Kidney (tissue), 14 donors: ENCODE data around the gene RUVBL1. TPM values are rescaled to one million over a fixed set of nuclear protein-coding genes. Genes with fewer than 3 reads are reported as not detected.
A peak's percentile ranks its signal among the peaks of the same experiment; 100 is the strongest.

ENCODE experiments used
- DNase-seq, 5 donors: peaks; one replicate each; pipeline ENCODE4 v3.0.0-alpha.2; 2013 to 2020
- FAIRE-seq: peaks from 2 replicates; lab custom pipeline; 2012; peaks lifted over from hg19 to GRCh38; lab: Jason Lieb, UNC
- H3K27ac ChIP-seq, 2 donors: one replicate each; pipeline ENCODE4 v1.7.0; 2013; ENCODE audit warnings: low read depth in 2 of 2, low read length in 2 of 2, inconsistent platforms in 1 of 2
- H3K27me3 ChIP-seq: one replicate; pipeline ENCODE4 v1.7.1; 2013; ENCODE audit warnings: low read length, inconsistent platforms; ENCODE audit not compliant: control insufficient read depth, insufficient read depth
- H3K36me3 ChIP-seq, 3 donors: one replicate each; pipeline versions ENCODE4 v1.7.0 to v1.7.1; 2013; ENCODE audit warnings: low read length in 3 of 3, control low read depth in 1 of 3, inconsistent platforms in 1 of 3; ENCODE audit not compliant: insufficient read depth in 3 of 3, control insufficient read depth in 2 of 3
- H3K4me1 ChIP-seq, 3 donors: one replicate each; pipeline versions ENCODE4 v1.7.0 to v1.7.1; 2013; ENCODE audit warnings: low read length in 3 of 3, inconsistent platforms in 1 of 3, low read depth in 1 of 3; ENCODE audit not compliant: control insufficient read depth in 2 of 3, insufficient read depth in 2 of 3
- H3K4me3 ChIP-seq, 3 donors: one replicate each; pipeline versions ENCODE4 v1.7.0 to v1.8.1; 2013; ENCODE audit warnings: low read length in 3 of 3, control low read depth in 1 of 3, inconsistent platforms in 1 of 3
- H3K9ac ChIP-seq, 3 donors: one replicate each; pipeline versions ENCODE4 v1.7.0 to v1.7.1; 2013; ENCODE audit warnings: low read length in 3 of 3, control low read depth in 1 of 3, inconsistent platforms in 1 of 3
- H3K9me3 ChIP-seq, 3 donors: one replicate each; pipeline versions ENCODE4 v1.7.0 to v1.7.1; 2013; ENCODE audit warnings: low read length in 3 of 3, control low read depth in 1 of 3, inconsistent platforms in 1 of 3; ENCODE audit not compliant: control insufficient read depth in 2 of 3, insufficient read depth in 1 of 3
- intact Hi-C: fragments of 100-400 bp; cut with DNase I; formaldehyde crosslinking; loops from one replicate; pipeline ENCODE4 v1.11.1; 2022
- polyA plus RNA-seq: library from polyadenylated mRNA; stranded (reverse); fragments of 350-450 nt; fragmentation: Illumina TruSeq; extraction: RNeasy Lipid Tissue Mini Kit (QIAGEN cat#74804); gene quantifications from one replicate; pipeline ENCODE4 v1.2.3, GENCODE V29; 2014; ENCODE audit warnings: low read depth, low replicate concordance; ENCODE audit not compliant: insufficient read depth
- total RNA-seq: library from RNA; stranded (reverse); fragmentation: NEBNext Ultra II Directional; extraction: Animal tissue kit (Norgen Biotek cat#: 25700); gene quantifications from one replicate; pipeline ENCODE4 v1.2.1, GENCODE V29; 2021
- TF ChIP-seq, protein P1 (sequence below): IDR thresholded peaks from 3 replicates; pipeline ENCODE4 v1.5.1; 2012; ENCODE audit warnings: mild to moderate bottlenecking, moderate library complexity, borderline replicate concordance; ENCODE audit not compliant: insufficient read depth; ENCODE audit errors: extremely low read depth
- donor health status: control.
- donor health status: control.
- donor health status: control.
- donor health status: control.
- donor health status: control.
- donor health status: DM: yes; HTN: yes; CAD: no.
- donor health status: Normal renal cell carcinoma (clear cell type).

RUVBL1 gene
- total and polyA plus RNA-seq, 2 donors from 2014 or later = 32.7 to 41.9 TPM

DNA sequence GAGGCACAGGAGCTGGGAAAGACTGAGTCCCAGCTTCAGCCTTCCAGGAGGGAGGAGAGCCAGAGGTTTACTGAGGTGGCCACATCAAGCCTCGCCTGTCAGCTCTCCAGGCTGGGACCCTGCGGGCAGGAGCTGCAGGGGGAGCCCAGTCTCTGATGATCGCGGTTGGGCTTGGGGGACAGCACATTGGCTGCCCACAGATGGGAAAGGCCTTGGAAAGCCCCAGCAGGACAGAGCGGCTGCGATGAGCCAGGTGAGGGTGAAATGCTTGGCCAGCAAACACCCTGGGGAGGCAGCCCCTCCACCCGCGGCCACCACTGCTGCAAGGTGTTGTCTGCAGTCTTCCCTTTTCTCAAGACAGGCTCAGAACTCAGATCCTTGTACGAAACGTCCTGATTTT lies 40.2 kb downstream of the RUVBL1 start:
- H3K36me3 ChIP-seq = peaks cover 7 to 13% (median 8%) of the 10 kb centered on the region in 3 donors
- DNase-seq = peak in 1 of 5 donors; percentile 42
- TF ChIP-seq, protein P1, sequence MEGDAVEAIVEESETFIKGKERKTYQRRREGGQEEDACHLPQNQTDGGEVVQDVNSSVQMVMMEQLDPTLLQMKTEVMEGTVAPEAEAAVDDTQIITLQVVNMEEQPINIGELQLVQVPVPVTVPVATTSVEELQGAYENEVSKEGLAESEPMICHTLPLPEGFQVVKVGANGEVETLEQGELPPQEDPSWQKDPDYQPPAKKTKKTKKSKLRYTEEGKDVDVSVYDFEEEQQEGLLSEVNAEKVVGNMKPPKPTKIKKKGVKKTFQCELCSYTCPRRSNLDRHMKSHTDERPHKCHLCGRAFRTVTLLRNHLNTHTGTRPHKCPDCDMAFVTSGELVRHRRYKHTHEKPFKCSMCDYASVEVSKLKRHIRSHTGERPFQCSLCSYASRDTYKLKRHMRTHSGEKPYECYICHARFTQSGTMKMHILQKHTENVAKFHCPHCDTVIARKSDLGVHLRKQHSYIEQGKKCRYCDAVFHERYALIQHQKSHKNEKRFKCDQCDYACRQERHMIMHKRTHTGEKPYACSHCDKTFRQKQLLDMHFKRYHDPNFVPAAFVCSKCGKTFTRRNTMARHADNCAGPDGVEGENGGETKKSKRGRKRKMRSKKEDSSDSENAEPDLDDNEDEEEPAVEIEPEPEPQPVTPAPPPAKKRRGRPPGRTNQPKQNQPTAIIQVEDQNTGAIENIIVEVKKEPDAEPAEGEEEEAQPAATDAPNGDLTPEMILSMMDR = no peak
- intact Hi-C loops = no loop called here
- H3K9me3 ChIP-seq = no peaks in the 10 kb centered on the region
- no peaks in the 10 kb centered on the region for H3K27me3 ChIP-seq
- H3K9ac ChIP-seq = no peak overlapping the region
- no peak for FAIRE-seq
- no peak overlapping the region for H3K27ac ChIP-seq
- peaks cover 0 to 31% (median 27%) of the 10 kb centered on the region in 3 donors for H3K4me1 ChIP-seq
- no peak overlapping the region for H3K4me3 ChIP-seq

DNA sequence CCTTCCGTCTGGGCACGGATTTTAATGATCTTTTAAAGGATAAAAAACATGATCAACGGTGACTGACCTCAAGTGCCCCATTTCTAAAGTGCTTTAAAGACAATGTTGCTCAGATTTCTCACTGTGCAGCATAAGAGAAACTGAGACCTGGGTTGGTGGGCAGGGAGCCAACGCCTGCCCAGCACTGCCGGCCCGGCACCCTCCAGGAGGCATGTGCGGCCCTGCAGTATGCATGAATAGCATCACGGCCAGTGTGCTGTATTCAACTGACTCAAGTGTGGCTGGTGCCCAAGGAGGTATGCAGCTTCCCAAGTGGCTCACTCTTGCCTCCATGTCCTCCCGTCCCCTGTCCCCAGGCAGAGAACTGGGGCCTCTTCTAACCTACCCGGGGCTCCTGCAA lies 41.1 kb downstream of the RUVBL1 start:
- Histone ChIP-seq H3K36me3 (peaks cover 5 to 10% (median 6%) of the 10 kb centered on the region in 3 donors), H3K9ac (no peak overlapping the region), H3K27me3 (no peaks in the 10 kb centered on the region), H3K9me3 (no peaks in the 10 kb centered on the region), H3K4me3 (no peak overlapping the region), H3K27ac (peak overlapping the region in 1 of 2 donors; percentile 35), H3K4me1 (peaks cover 0 to 31% (median 27%) of the 10 kb centered on the region in 3 donors)
- DNase-seq = no peak
- intact Hi-C loops = no loop called here
- TF ChIP-seq, protein P1 = no peak
- no peak for FAIRE-seq

DNA sequence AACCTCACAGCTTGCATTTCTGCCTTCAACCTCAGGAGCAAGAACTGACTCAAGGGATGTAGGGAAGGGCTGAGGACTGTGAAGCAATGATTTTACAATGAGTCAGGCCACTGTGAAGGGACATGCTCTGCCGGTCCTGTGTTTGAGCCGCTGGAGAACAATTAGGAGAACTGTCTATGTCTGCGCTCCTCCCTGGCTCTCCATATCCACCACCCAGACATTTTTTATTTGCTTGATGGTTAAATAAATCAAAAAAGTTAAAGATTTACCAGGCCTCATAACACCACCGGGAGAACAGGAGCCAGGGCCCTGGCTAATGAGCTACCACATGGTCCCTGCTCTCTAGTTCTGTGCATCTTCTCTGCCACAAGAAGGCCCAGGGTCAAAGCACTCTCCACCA lies 41.8 kb downstream of the RUVBL1 start:
- no peak overlapping the region for H3K27ac ChIP-seq
- FAIRE-seq (no peak), DNase-seq (peak in 1 of 5 donors; percentile 27)
- peaks cover 0 to 31% (median 27%) of the 10 kb centered on the region in 3 donors for H3K4me1 ChIP-seq
- no peaks in the 10 kb centered on the region for H3K27me3 ChIP-seq
- intact Hi-C loops = no loop called here
- no peaks in the 10 kb centered on the region for H3K9me3 ChIP-seq
- TF ChIP-seq, protein P1 = no peak
- no peak overlapping the region for H3K9ac ChIP-seq
- H3K4me3 ChIP-seq = no peak overlapping the region
- peaks cover 2 to 7% (median 3%) of the 10 kb centered on the region in 3 donors for H3K36me3 ChIP-seq

DNA sequence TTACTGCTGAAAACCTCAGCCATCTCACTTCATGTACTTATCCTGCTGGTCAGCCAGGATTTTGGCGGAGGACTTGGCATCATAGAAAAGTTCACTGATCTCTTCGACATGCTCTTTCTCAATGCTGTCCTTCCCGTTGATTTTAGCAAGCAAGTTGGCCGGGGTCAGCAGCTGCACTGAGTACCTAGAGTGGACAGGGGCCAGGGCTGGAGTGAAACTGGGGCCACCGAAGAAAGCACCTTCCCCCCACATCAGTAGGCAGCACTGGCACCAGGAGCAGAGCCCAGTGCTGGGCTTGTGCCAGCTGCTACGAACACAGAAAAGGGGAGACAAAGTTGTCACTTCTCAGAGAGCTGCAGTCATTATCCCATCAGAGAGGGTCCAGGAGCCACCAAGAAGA lies 42.4 kb downstream of the RUVBL1 start:
- Histone ChIP-seq H3K9me3 (no peaks in the 10 kb centered on the region), H3K36me3 (peaks cover under 1 to 4% (median 2%) of the 10 kb centered on the region in 3 donors), H3K4me1 (peaks cover 0 to 31% (median 27%) of the 10 kb centered on the region in 3 donors), H3K4me3 (no peak overlapping the region), H3K27ac (no peak overlapping the region), H3K27me3 (no peaks in the 10 kb centered on the region), H3K9ac (no peak overlapping the region)
- DNase-seq = no peak
- intact Hi-C loops = no loop called here
- TF ChIP-seq, protein P1 = no peak
- no peak for FAIRE-seq
